Measurements from ENCODE around the gene CD47. TPM values are rescaled to one million over a fixed set of nuclear protein-coding genes. Genes with fewer than 3 reads are reported as not detected.

CD47 gene
- polyA plus RNA-seq, 1 of the 3 experiments (the other 2 are of a cell fraction) = 19.6 TPM

GRCh38 chr3:108047987-108048386 lies 42.8 kb downstream of the CD47 start:
- TF ChIP-seq NRF1 (IDR thresholded peaks at IDR 0.05; ENCODE audit: low read depth, low read length) (no peak), ELF1 (IDR thresholded peaks at IDR 0.05) (no peak), GABPA (IDR thresholded peaks at IDR 0.05; ENCODE audit: low read depth) (no peak), SMC3 (IDR thresholded peaks at IDR 0.05; ENCODE audit: low read depth, low read length) (no peak), JUND (IDR thresholded peaks at IDR 0.05) (no peak), FOSL2 (IDR thresholded peaks at IDR 0.05; ENCODE audit: borderline replicate concordance, low read depth) (no peak), FOXJ3 (CRISPR knock-in tag; IDR thresholded peaks at IDR 0.05) (no peak), POLR2AphosphoS5 (IDR thresholded peaks at IDR 0.05; ENCODE audit: low read depth, low read length) (no peak), USF1 (IDR thresholded peaks at IDR 0.05; ENCODE audit: borderline replicate concordance, low read depth) (no peak), NFIC (IDR thresholded peaks at IDR 0.05; ENCODE audit: borderline replicate concordance) (no peak), TCF12 (IDR thresholded peaks at IDR 0.05) (no peak), GATA2 (CRISPR knock-in tag; IDR thresholded peaks at IDR 0.05) (no peak), FOXM1 (IDR thresholded peaks at IDR 0.05; ENCODE audit: low read depth) (no peak), MXI1 (IDR thresholded peaks at IDR 0.05; ENCODE audit: low read depth, low read length) (no peak), CHD2 (IDR thresholded peaks at IDR 0.05; ENCODE audit: low read length, partially characterized antibody) (no peak), YY1 (IDR thresholded peaks at IDR 0.05; ENCODE audit: low read depth) (no peak), SIN3A (IDR thresholded peaks at IDR 0.05; ENCODE audit: borderline replicate concordance, low read depth, low read length) (no peak), RCOR1 (IDR thresholded peaks at IDR 0.05; ENCODE audit: low read length) (no peak)
- TF ChIP-seq, protein P1, sequence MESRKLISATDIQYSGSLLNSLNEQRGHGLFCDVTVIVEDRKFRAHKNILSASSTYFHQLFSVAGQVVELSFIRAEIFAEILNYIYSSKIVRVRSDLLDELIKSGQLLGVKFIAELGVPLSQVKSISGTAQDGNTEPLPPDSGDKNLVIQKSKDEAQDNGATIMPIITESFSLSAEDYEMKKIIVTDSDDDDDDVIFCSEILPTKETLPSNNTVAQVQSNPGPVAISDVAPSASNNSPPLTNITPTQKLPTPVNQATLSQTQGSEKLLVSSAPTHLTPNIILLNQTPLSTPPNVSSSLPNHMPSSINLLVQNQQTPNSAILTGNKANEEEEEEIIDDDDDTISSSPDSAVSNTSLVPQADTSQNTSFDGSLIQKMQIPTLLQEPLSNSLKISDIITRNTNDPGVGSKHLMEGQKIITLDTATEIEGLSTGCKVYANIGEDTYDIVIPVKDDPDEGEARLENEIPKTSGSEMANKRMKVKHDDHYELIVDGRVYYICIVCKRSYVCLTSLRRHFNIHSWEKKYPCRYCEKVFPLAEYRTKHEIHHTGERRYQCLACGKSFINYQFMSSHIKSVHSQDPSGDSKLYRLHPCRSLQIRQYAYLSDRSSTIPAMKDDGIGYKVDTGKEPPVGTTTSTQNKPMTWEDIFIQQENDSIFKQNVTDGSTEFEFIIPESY (IDR thresholded peaks at IDR 0.05; ENCODE audit: borderline replicate concordance, low read depth) = no peak
- TF ChIP-seq, protein P2, sequence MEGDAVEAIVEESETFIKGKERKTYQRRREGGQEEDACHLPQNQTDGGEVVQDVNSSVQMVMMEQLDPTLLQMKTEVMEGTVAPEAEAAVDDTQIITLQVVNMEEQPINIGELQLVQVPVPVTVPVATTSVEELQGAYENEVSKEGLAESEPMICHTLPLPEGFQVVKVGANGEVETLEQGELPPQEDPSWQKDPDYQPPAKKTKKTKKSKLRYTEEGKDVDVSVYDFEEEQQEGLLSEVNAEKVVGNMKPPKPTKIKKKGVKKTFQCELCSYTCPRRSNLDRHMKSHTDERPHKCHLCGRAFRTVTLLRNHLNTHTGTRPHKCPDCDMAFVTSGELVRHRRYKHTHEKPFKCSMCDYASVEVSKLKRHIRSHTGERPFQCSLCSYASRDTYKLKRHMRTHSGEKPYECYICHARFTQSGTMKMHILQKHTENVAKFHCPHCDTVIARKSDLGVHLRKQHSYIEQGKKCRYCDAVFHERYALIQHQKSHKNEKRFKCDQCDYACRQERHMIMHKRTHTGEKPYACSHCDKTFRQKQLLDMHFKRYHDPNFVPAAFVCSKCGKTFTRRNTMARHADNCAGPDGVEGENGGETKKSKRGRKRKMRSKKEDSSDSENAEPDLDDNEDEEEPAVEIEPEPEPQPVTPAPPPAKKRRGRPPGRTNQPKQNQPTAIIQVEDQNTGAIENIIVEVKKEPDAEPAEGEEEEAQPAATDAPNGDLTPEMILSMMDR (IDR thresholded peaks at IDR 0.05) = no peak
- CTCF ChIA-PET = no interaction called here
- POLR2A ChIA-PET = no interaction called here
- 96% methylated on average over 1 of the region's 1 CpG for WGBS (ENCODE audit: low lambda C conversion rate)
- H3K4me1 ChIP-seq (ENCODE audit: control insufficient read depth in 1 of 2, insufficient read depth in 2 of 2, low read depth in 1 of 2, low read length in 1 of 2) = no peaks in the 10 kb centered on the region
- no peaks in the 10 kb centered on the region for H4K20me1 ChIP-seq (ENCODE audit: insufficient read depth)
- H3K27me3 ChIP-seq (ENCODE audit: insufficient read depth) = no peaks in the 10 kb centered on the region
- H3K4me3 ChIP-seq (ENCODE audit: low read depth in 2 of 2, low read length in 1 of 2) = no peak overlapping the region
- no peaks in the 10 kb centered on the region for H3K9me2 ChIP-seq
- H3K27ac ChIP-seq (ENCODE audit: low read depth in 2 of 2, low read length in 1 of 2) = no peak overlapping the region
- no peaks in the 10 kb centered on the region for H3F3A ChIP-seq (replicated peaks; ENCODE audit: insufficient read depth)
- DNase-seq = no peak
- no peak overlapping the region for H3K9ac ChIP-seq
- H3K79me2 ChIP-seq (ENCODE audit: insufficient read depth) = no peaks in the 10 kb centered on the region
- no peak overlapping the region for H2AFZ ChIP-seq (ENCODE audit: low read depth)
- no peaks in the 10 kb centered on the region for H3K9me3 ChIP-seq
- peaks cover 18 to 21% of the 10 kb centered on the region in 2 experiments for H3K36me3 ChIP-seq (replicated peaks in 1 of 2; ENCODE audit: control insufficient read depth in 1 of 2, insufficient read depth in 2 of 2, low read length in 1 of 2)
- no peak overlapping the region for H3K4me2 ChIP-seq

Data from SK-N-SH (cell line).